ENCODE results near the gene BST1. TPM values are rescaled to one million over a fixed set of nuclear protein-coding genes. Genes with fewer than 3 reads are reported as not detected.

BST1 gene
- total RNA-seq, 1 experiment from 2014 or later, result 1.1 TPM

GRCh38 chr4:15681067-15681371, 21.8 kb upstream of the BST1 start:
- TF ChIP-seq, protein P1, sequence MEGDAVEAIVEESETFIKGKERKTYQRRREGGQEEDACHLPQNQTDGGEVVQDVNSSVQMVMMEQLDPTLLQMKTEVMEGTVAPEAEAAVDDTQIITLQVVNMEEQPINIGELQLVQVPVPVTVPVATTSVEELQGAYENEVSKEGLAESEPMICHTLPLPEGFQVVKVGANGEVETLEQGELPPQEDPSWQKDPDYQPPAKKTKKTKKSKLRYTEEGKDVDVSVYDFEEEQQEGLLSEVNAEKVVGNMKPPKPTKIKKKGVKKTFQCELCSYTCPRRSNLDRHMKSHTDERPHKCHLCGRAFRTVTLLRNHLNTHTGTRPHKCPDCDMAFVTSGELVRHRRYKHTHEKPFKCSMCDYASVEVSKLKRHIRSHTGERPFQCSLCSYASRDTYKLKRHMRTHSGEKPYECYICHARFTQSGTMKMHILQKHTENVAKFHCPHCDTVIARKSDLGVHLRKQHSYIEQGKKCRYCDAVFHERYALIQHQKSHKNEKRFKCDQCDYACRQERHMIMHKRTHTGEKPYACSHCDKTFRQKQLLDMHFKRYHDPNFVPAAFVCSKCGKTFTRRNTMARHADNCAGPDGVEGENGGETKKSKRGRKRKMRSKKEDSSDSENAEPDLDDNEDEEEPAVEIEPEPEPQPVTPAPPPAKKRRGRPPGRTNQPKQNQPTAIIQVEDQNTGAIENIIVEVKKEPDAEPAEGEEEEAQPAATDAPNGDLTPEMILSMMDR (IDR thresholded peaks at IDR 0.05; ENCODE audit: unreplicated experiment), result no peak
- DNase-seq (ENCODE audit: unreplicated experiment), result no peak
- BruUV-seq (replicated peaks), result TSS peak; percentile 46
- ChIA-PET CTCF (interaction anchor here (0.6 to 2.0 kb wide), 3 partner anchors 20 to 30 kb away, joined by 3 to 6 read pairs (median 4); no protein-coding TSS in a partner anchor), POLR2A (interaction anchor here (0.5 to 11.9 kb wide), 16 partner anchors 10 to 573 kb away, joined by 3 to 410 read pairs (median 4); partner anchors contain the start of gene FBXL5)
- intact Hi-C loops (cut with micrococcal nuclease), result loop anchor here (1.0 kb wide), 1 partner anchor 26 kb away; the partner anchor contains the start of gene FBXL5
- H3K4me1 Mint-ChIP-seq (ENCODE audit: insufficient read depth, unreplicated experiment), result peaks cover 37% of the 10 kb centered on the region
- no peaks in the 10 kb centered on the region for H3K9me3 Mint-ChIP-seq (ENCODE audit: unreplicated experiment)
- H3K27ac Mint-ChIP-seq (ENCODE audit: low read depth, unreplicated experiment), result peak overlapping the region; percentile 98
- H3K27me3 Mint-ChIP-seq (ENCODE audit: insufficient read depth, unreplicated experiment), result no peaks in the 10 kb centered on the region
- peak overlapping the region; percentile 97 for H3K4me3 Mint-ChIP-seq (ENCODE audit: unreplicated experiment)
- H3K36me3 Mint-ChIP-seq (ENCODE audit: insufficient read depth, unreplicated experiment), result peaks cover 8% of the 10 kb centered on the region

- ChIA-PET POLR2A (interaction anchor here (0.5 to 11.9 kb wide), 23 partner anchors 9 to 713 kb away, joined by 3 to 410 read pairs (median 4); partner anchors contain the start of gene FBXL5), CTCF (interaction anchor here (0.6 to 2.0 kb wide), 8 partner anchors 20 to 328 kb away, joined by 3 to 6 read pairs (median 3); partner anchors contain the start of gene CC2D2A)
- H3K27ac Mint-ChIP-seq (ENCODE audit: low read depth, unreplicated experiment), result peak within 1 kb of the TSS; percentile 98
- H3K36me3 Mint-ChIP-seq (ENCODE audit: insufficient read depth, unreplicated experiment), result peaks cover 14% of the 10 kb centered on the region
- TF ChIP-seq, protein P1 (IDR thresholded peaks at IDR 0.05; ENCODE audit: unreplicated experiment), result no peak
- BruUV-seq (replicated peaks), result TSS peak; percentile 63
- H3K9me3 Mint-ChIP-seq (ENCODE audit: unreplicated experiment), result no peaks in the 10 kb centered on the region
- no peaks in the 10 kb centered on the region for H3K27me3 Mint-ChIP-seq (ENCODE audit: insufficient read depth, unreplicated experiment)
- peak within 1 kb of the TSS; percentile 97 for H3K4me3 Mint-ChIP-seq (ENCODE audit: unreplicated experiment)
- intact Hi-C loops (cut with micrococcal nuclease), result loop anchor here (1.0 kb wide), 1 partner anchor 26 kb away; the partner anchor contains the start of gene FBXL5
- peak; percentile 100 for DNase-seq (ENCODE audit: unreplicated experiment)
- peaks cover 40% of the 10 kb centered on the region for H3K4me1 Mint-ChIP-seq (ENCODE audit: insufficient read depth, unreplicated experiment)
Observed at GRCh38 chr4:15681372-15682241, 21.3 kb upstream of the BST1 start, which contains the start of gene FAM200B. Gene FAM200B (plus strand): TSS chr4:15681827. CDS start chr4:15686978, 5,151 bp downstream.

DNA sequence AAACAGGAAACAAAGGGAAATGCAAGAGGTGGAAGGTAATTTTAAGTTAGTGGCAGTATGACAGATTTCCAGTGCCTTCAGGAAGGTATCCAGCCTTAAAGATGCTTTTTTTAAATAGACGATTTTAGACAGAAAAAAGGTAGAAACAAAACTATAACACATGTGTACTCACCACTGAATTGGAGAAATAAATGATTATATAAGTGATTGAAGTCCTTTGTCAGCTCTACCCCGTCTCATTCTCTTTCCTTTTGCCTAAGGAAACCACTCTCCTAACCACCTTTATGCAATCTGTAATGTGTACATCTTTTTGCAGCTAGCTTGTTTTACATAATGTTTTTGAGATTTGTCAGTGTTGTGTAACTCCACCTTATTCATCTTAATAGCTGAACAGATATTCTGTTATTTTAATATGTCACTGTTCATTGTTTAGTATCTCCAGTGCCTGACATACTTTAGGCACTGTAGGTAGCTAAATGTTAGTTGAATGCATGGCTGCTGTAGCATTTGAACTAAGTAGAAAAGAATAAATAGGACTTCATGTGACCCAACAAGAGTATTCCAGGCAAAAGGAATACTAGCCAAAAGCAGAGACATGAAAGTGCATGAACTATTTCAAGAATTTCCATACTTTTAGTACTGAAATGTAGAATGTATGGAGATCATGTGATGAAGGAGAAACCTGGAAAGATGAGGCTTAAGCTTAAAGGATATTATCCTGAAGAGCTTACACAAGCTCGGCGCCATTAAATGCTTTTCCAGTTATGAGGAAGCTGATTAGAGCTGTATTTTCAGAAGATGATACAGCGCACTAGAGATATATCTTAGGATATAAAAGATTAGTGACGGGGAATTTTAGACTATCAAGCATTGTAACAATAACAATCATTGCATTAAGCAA, 20.4 kb upstream of the BST1 start:
- H3K27ac Mint-ChIP-seq (ENCODE audit: low read depth, unreplicated experiment), result peak overlapping the region; percentile 98
- peaks cover 23% of the 10 kb centered on the region for H3K36me3 Mint-ChIP-seq (ENCODE audit: insufficient read depth, unreplicated experiment)
- CTCF ChIA-PET, result interaction anchor here (0.6 to 2.0 kb wide), 9 partner anchors 21 to 477 kb away, joined by 3 to 6 read pairs (median 3); partner anchors contain the start of gene CC2D2A
- DNase-seq (ENCODE audit: unreplicated experiment), result peak; percentile 37
- TF ChIP-seq, protein P1 (IDR thresholded peaks at IDR 0.05; ENCODE audit: unreplicated experiment), result no peak
- no peaks in the 10 kb centered on the region for H3K27me3 Mint-ChIP-seq (ENCODE audit: insufficient read depth, unreplicated experiment)
- H3K4me3 Mint-ChIP-seq (ENCODE audit: unreplicated experiment), result peak overlapping the region; percentile 97
- H3K4me1 Mint-ChIP-seq (ENCODE audit: insufficient read depth, unreplicated experiment), result peaks cover 35% of the 10 kb centered on the region
- POLR2A ChIA-PET, result interaction anchor here (0.6 to 11.9 kb wide), 16 partner anchors 9 to 714 kb away, joined by 3 to 410 read pairs (median 4); partner anchors contain the start of gene FBXL5
- H3K9me3 Mint-ChIP-seq (ENCODE audit: unreplicated experiment), result no peaks in the 10 kb centered on the region
- no TSS peak for BruUV-seq (replicated peaks)
- intact Hi-C loops (cut with micrococcal nuclease), result no loop called here
